ENCODE data around the gene DCAF5.
"Not testable (repeated sequence)": the region's sequence is repeated elsewhere in the genome, so short reads cannot be mapped to it uniquely, and the experiment has no call there.

The DCAF5 gene

GRCh38 chr14:69042299-69042698 is 110.6 kb downstream of the DCAF5 start:
- DNase-seq (ENCODE audit: low read depth in 2 of 2): no peak

- DNase-seq (ENCODE audit: low read depth in 2 of 2): no peak
Observed at GRCh38 chr14:69041783-69042182, 111.1 kb downstream of the DCAF5 start.

DNA sequence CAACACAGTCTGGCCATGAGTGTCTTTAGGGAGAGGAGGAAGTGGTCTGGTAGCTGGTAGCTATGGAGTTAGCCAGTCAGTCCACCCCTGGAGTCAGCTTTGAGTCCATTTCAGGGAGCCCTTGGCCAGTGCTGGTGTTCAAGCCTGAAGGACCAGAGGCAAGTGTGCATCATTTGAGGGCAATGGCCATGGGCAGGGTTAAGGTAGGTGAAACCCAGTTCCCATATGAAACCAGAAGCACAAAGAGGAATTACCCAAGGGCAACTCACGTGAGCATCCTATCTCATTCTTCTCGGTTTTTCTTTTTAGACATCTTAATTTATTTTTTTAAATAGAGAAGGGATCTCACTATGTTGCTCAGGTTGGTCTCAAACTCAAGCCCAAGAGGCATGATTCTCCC is 112.6 kb downstream of the DCAF5 start:
- no peak for DNase-seq (ENCODE audit: low read depth in 2 of 2)

DNA sequence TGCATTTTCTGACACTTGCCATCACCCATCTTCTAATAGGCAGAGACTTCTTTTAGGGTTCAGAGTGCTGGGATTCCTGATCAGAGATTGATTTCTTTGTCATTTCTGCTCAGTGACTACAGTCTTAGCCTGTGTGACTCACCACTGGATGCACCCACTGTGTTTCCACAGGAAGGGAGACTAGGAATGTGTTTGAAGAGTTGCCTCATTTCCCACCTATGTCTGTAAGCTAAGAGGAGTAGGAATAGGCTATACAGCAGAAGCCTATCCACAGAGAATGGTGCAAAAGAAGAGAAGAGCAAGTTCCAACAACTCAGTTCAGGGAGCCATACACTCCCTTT is 113.7 kb downstream of the DCAF5 start:
- DNase-seq (ENCODE audit: low read depth in 2 of 2): no peak

GRCh38 chr14:69038455-69039287 is 114.2 kb downstream of the DCAF5 start:
- no peak for DNase-seq (ENCODE audit: low read depth in 2 of 2)

GRCh38 chr14:69037790-69038454 is 115.0 kb downstream of the DCAF5 start:
- DNase-seq (ENCODE audit: low read depth in 2 of 2): no peak

- DNase-seq (ENCODE audit: low read depth in 2 of 2): no peak
Observed at GRCh38 chr14:69036757-69037506, 116.0 kb downstream of the DCAF5 start.

- no peak for DNase-seq (ENCODE audit: low read depth in 2 of 2)
Observed at GRCh38 chr14:69034612-69035262, 118.2 kb downstream of the DCAF5 start.

DNA sequence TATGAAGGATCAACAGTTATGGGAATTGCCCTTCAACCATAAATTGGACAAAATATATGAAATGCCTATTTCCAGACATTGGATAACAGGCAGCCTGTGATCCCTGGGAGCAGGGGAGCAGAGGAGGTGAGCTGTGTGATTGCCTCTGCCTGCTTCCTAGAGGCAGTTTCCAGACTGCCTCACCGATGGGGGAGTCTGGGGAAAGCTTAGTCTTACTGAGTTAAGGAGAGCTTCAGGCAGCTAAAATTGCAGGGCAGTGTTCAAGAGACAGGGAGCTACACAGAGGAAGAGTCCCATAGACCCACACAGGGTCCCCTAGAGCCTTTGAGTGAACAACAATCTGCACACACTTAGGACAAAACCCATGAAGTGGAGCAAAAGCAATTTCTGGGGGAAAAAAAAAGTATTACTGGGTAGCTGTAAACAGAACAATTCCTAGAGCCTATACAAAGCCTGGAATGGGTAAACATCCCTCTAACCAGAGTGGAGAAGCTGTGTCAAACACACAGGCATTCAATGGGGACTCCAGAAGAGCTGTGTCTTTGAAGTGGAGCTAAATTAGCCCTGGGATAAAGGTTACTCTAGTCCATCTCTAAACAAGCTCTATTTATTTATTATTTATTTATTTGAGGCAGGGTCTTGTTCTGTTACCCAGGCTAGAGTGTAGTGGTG is 125.5 kb downstream of the DCAF5 start:
- DNase-seq (ENCODE audit: low read depth in 2 of 2): no peak

- no peak for DNase-seq (ENCODE audit: low read depth in 2 of 2)
Observed at GRCh38 chr14:69023035-69023434, 129.9 kb downstream of the DCAF5 start.

- DNase-seq (ENCODE audit: low read depth in 2 of 2): not testable (repeated sequence)
Observed at GRCh38 chr14:69022093-69022492, 130.8 kb downstream of the DCAF5 start.

- no peak for DNase-seq (ENCODE audit: low read depth in 2 of 2)
Observed at GRCh38 chr14:69017706-69018105, 135.2 kb downstream of the DCAF5 start.

DNA sequence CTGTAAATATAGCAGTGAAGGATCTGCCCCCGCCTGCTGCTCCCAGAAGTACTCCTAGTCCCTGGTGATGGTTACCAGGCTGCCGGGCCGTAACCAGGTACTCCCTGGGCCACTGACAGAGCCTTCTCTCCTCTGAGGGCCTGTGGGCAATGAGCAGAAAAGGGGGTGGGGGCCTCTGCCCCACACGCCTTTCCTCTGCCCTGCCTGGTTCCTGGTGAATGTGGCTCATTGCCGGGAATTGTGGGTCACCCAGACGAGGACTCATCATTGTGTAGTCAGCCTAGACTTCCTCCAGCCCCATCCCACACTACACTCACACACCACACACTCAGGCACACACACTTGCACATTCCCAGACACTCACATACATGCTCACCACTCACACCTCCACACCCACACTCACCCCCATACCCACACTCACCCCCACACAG is 138.1 kb downstream of the DCAF5 start:
- no peak for DNase-seq (ENCODE audit: low read depth in 2 of 2)

DNA sequence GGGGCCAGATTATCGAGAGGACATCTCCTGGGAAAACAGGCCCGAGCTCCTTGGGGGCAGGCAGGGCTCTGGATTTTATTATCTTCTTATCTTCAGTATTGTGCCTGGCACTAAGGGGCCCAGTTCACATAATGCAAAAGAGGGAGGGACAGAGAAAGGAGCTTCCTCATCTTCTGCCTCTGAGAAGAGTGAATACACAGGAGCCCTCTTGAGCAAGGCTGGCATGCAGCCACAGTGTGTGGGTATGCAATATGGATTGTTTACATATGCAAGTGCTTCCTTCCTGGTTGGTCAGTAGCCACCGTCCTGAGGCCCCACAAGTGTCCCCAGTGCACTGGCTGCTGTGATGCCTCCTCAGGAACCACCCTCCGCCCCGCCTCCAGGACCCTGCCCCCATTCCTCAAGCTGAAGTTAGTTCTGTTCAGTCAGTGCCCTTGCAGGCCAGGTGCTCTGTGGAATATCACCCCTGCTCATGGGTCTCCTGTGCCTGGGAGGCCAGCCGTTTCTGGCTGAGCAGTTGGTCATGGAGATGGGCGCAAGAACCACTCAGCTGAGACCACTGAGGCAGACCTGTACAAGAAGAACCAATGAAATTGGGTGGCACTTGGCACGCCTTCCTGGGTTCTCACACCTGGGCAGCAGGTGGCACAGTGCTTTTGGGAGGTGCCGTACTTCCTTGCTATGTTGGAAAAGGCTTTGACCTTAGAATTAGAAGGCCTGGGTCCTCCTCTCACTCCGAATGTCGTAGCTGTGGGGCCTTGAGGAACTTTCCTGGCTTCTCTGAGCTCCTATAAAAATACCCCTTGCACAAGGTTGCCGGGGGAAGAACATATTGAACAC is 138.8 kb downstream of the DCAF5 start:
- DNase-seq (ENCODE audit: low read depth in 2 of 2): no peak

DNA sequence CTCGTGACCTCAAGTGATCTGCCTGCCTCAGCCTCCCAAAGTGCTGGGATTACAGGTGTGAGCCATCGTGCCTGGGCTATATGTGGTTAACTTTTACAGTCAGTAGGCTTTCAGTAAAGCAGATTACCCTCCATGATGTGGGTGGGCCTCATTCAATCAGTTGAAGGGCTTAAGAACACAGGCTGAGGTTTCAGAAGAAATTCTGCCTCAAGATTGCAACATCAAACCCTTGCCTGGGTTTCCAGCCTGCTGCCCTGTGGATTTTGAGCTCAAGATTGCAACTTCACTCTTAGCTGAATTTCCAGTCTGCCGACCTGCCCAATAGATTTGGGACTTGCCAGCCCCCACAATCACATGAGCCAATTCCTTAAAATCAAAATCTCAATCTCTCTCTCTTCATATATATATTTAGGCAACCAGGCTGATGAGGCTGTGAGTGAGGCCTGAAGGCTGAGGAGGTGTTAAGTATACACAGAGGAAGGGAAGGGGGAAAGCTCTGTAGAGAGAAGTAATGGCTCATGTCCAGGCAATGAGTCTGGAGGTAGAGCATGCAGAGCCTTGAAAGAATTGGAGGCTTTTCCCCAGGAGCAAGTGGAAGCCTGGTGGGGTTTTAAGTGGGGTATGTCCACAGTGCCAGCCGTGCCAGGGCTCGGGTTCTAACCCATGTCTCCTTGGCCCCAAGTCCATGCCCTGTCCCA is 140.5 kb downstream of the DCAF5 start:
- no peak for DNase-seq (ENCODE audit: low read depth in 2 of 2)

DNA sequence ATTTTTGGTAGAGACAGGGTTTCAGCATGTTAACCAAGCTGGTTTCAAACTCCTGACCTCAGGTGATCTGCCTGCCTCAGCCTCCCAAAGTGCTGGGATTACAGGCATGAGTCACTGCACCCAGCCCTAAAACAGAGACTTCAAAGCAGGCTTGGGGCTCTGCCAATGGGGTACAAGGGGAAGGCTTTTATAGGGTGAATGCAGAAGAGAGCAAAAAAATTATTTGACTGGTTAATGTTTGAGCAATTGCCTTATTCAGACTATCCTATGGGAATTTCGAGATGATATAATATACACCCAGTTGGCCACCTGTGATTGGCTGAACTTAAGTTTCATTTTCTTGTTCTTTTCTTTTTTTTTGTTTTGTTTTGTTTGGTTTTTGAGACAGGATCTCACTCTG is 142.3 kb downstream of the DCAF5 start:
- DNase-seq (ENCODE audit: low read depth in 2 of 2): no peak

DNA sequence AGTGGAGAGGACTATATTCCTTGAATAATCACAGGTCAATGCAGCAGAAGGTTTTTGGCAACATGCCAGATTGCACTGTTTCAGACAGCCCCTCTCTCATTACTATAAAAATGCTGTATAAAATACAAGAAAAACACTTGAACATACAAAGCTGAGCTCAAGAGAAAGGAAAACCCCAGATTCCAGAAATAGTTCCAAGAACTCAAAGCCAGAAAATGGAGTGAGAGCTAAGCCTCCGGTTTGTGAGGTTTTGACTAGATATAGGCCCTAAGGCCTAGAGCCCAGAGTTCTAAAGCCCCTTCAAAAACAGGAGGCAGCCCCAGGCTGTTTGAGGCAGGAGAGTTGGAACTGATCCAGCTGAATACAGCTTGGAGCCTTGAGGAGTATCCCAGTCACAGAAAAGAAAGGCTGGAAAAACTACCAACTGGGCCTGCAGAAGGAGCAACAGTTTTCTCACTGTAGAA is 144.5 kb downstream of the DCAF5 start:
- DNase-seq (ENCODE audit: low read depth in 2 of 2): no peak

- DNase-seq (ENCODE audit: low read depth in 2 of 2): no peak
Observed at GRCh38 chr14:69006346-69006745, 146.6 kb downstream of the DCAF5 start.

GRCh38 chr14:69005432-69006148 is 147.3 kb downstream of the DCAF5 start:
- DNase-seq (ENCODE audit: low read depth in 2 of 2): no peak
